MM.1S (cell line): ENCODE measurements around the gene TBC1D8.

ENCODE experiments used
- DNase-seq: peaks from one replicate; pipeline ENCODE4 v3.0.0-alpha.2; 2015
- H2AFZ ChIP-seq: fragments of 300-600 bp; sonication (generic); 2 replicates; pipeline ENCODE4 v1.6.0; 2016; ENCODE audit warnings: antibody characterized with exemption, low read length
- H3F3A ChIP-seq: fragments of 300-600 bp; sonication (generic); 2 replicates; pipeline ENCODE4 v1.6.1; 2016; ENCODE audit warnings: mild to moderate bottlenecking, antibody characterized with exemption, low read length, moderate library complexity, mixed read lengths; ENCODE audit not compliant: insufficient read depth
- H3K27ac ChIP-seq: fragments of 300-600 bp; sonication (generic); 2 replicates; pipeline ENCODE4 v1.5.1; 2016; ENCODE audit warnings: mild to moderate bottlenecking, low read length
- H3K27me3 ChIP-seq: fragments of 300-600 bp; sonication (generic); replicated peaks from 2 replicates; pipeline ENCODE4 v1.6.0; 2016; ENCODE audit warnings: low read length; ENCODE audit not compliant: insufficient read depth
- H3K36me3 ChIP-seq: fragments of 300-600 bp; sonication (generic); replicated peaks from 2 replicates; pipeline ENCODE4 v1.6.1; 2016; ENCODE audit warnings: mild to moderate bottlenecking, low read length, mixed read lengths; ENCODE audit not compliant: insufficient read depth
- H3K4me1 ChIP-seq: fragments of 300-600 bp; sonication (generic); 2 replicates; pipeline ENCODE4 v1.6.1; 2016; ENCODE audit warnings: low read length, mixed read lengths
- H3K4me2 ChIP-seq: fragments of 300-600 bp; sonication (generic); 2 replicates; pipeline ENCODE4 v1.6.0; 2016; ENCODE audit warnings: low read depth, low read length
- H3K4me3 ChIP-seq: fragments of 300-600 bp; sonication (generic); 2 replicates; pipeline ENCODE4 v1.5.1; 2016; ENCODE audit warnings: low read length, mixed read lengths
- H3K79me2 ChIP-seq: fragments of 300-600 bp; sonication (generic); 2 replicates; pipeline ENCODE4 v1.6.1; 2016; ENCODE audit warnings: mixed run types, low read length, mixed read lengths
- H3K9ac ChIP-seq: fragments of 300-600 bp; sonication (generic); 2 replicates; pipeline ENCODE4 v1.6.1; 2016; ENCODE audit warnings: low read length, mixed read lengths
- H3K9me2 ChIP-seq: fragments of 300-600 bp; sonication (generic); replicated peaks from 2 replicates; pipeline ENCODE4 v1.6.1; 2016; ENCODE audit warnings: mild to moderate bottlenecking, low read length, mixed read lengths; ENCODE audit not compliant: insufficient read depth
- H3K9me3 ChIP-seq: fragments of 300-600 bp; sonication (generic); replicated peaks from 2 replicates; pipeline ENCODE4 v1.6.1; 2016; ENCODE audit warnings: mild to moderate bottlenecking, low read length, mixed read lengths; ENCODE audit not compliant: insufficient read depth
- H4K20me1 ChIP-seq: fragments of 300-600 bp; sonication (generic); 2 replicates; pipeline ENCODE4 v1.6.1; 2016; ENCODE audit warnings: mild to moderate bottlenecking, low read length, moderate library complexity, mixed read lengths; ENCODE audit not compliant: insufficient read depth
- EZH2 ChIP-seq: fragments of 300-600 bp; sonication (generic); optimal IDR thresholded peaks from 2 replicates; pipeline ENCODE3; 2017; ENCODE audit warnings: low read depth, mild to moderate bottlenecking, antibody characterized with exemption, low read length, mixed read lengths
- EZH2phosphoT487 ChIP-seq: fragments of 300-600 bp; sonication (generic); IDR thresholded peaks from 2 replicates; pipeline ENCODE4 v1.6.1; 2018; ENCODE audit warnings: antibody characterized with exemption, low read length
- TF ChIP-seq, protein P1 (sequence below): fragments of 300-600 bp; sonication (generic); IDR thresholded peaks from 2 replicates; pipeline ENCODE4 v1.5.1; 2016; ENCODE audit warnings: antibody characterized with exemption, low read length, mixed read lengths

Gene TBC1D8

DNA sequence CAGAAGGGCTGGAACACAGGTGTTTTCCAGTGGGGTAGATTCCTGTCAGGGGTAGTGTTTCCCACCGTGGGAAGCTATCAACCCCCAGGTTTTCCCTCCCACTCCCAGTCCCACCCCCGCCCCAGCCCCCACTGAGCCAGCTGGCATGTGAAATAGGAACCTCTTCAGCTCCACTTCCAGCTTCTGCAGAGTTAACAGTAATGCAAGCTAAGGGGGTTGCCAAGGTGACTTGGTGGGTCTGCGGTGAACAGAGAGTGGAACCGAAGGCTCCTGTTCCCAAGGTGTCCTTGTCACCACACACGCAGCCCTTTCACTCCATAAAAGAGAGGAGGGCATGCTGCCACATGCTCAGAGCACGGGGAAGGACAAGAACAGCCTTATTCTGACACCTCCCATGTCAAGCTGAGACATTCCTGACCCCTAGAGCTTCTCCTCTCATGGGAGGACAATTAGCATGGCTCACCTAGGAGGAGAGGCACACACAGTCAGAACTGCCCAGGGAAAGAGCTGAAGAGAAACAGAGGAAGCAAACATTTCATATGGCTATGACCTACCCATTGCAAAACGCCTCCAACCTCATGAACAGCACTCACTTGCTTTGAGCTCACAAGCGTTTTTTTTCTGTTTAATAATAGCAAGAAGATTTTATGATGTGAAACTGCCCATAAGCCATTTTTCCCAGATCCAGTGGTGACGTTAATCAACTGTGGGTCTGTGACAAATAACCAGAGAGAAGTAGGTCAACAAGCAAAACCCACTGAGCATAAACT, 39.8 kb upstream of the TBC1D8 start:
- no peak for TF ChIP-seq EZH2
- no peak for TF ChIP-seq EZH2phosphoT487
- TF ChIP-seq, protein P1, sequence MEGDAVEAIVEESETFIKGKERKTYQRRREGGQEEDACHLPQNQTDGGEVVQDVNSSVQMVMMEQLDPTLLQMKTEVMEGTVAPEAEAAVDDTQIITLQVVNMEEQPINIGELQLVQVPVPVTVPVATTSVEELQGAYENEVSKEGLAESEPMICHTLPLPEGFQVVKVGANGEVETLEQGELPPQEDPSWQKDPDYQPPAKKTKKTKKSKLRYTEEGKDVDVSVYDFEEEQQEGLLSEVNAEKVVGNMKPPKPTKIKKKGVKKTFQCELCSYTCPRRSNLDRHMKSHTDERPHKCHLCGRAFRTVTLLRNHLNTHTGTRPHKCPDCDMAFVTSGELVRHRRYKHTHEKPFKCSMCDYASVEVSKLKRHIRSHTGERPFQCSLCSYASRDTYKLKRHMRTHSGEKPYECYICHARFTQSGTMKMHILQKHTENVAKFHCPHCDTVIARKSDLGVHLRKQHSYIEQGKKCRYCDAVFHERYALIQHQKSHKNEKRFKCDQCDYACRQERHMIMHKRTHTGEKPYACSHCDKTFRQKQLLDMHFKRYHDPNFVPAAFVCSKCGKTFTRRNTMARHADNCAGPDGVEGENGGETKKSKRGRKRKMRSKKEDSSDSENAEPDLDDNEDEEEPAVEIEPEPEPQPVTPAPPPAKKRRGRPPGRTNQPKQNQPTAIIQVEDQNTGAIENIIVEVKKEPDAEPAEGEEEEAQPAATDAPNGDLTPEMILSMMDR = no peak
- Histone ChIP-seq H3K4me2 (no peak overlapping the region), H3K9me2 (no peaks in the 10 kb centered on the region), H3K9ac (no peak overlapping the region), H3K36me3 (no peaks in the 10 kb centered on the region), H3K27me3 (no peaks in the 10 kb centered on the region), H3K27ac (no peak overlapping the region), H3K4me3 (no peak overlapping the region), H4K20me1 (no peaks in the 10 kb centered on the region), H3K79me2 (no peaks in the 10 kb centered on the region), H3K4me1 (no peaks in the 10 kb centered on the region), H3F3A (no peaks in the 10 kb centered on the region), H2AFZ (no peak overlapping the region), H3K9me3 (no peaks in the 10 kb centered on the region)
- DNase-seq = no peak

DNA sequence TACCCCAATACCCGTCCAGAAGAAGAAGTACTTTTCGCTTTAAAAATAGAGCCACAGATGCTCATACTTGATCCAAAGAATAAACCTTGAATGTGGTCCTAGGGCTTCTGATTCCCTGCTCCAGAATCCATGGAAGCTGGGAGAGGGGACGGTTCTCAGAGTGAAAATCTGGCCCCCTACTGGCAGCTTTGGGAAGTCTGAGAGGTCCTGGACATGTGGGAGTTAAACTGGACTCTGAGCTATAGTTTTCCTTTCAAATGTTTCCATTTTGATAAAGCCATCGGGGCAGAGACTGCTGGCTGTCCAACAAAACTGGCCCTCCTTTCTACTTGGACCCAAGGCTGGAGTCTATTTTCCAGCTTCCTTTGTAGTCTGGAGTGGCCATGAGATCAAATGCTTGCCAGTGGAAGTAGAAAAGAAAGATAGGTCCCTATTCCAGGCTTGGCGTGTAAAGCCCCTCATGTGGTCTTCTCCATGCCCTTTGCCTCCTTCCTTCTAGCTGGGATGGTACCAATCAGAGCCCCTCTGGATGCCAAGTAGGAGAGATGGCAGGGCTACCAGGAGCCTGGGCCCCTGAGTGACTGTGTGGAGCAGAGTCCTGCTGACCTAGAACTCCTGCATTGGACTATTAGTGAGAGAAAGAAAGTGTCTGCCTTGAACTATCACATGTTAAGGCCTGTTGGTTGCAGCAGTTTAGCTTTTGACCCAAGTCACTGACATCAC, 37.7 kb upstream of the TBC1D8 start:
- no peaks in the 10 kb centered on the region for H3K36me3 ChIP-seq
- H3K4me2 ChIP-seq = no peak overlapping the region
- no peak overlapping the region for H3K27ac ChIP-seq
- TF ChIP-seq, protein P1 = peak; percentile 33
- TF ChIP-seq EZH2phosphoT487 = no peak
- no peak for TF ChIP-seq EZH2
- H3K9me2 ChIP-seq = no peaks in the 10 kb centered on the region
- H3K9ac ChIP-seq = no peak overlapping the region
- H3F3A ChIP-seq = no peaks in the 10 kb centered on the region; the same call in 1 of the 2 replicates
- H2AFZ ChIP-seq = no peak overlapping the region
- no peak for DNase-seq
- H3K27me3 ChIP-seq = no peaks in the 10 kb centered on the region
- H3K4me1 ChIP-seq = peaks cover 5% of the 10 kb centered on the region; the same call in 1 of the 2 replicates
- H3K9me3 ChIP-seq = no peaks in the 10 kb centered on the region
- H3K4me3 ChIP-seq = no peak overlapping the region
- no peaks in the 10 kb centered on the region for H3K79me2 ChIP-seq
- no peaks in the 10 kb centered on the region for H4K20me1 ChIP-seq

GRCh38 chr2:101187131-101187530, 35.9 kb upstream of the TBC1D8 start:
- Histone ChIP-seq H3K9me3 (no peaks in the 10 kb centered on the region), H3K9me2 (no peaks in the 10 kb centered on the region), H3K4me2 (no peak overlapping the region), H3K27ac (no peak overlapping the region), H3K4me1 (peaks cover 5% of the 10 kb centered on the region; the same call in 1 of the 2 replicates), H3K9ac (no peak overlapping the region), H2AFZ (no peak overlapping the region), H3K27me3 (no peaks in the 10 kb centered on the region), H3K79me2 (no peaks in the 10 kb centered on the region), H4K20me1 (no peaks in the 10 kb centered on the region), H3K36me3 (no peaks in the 10 kb centered on the region), H3K4me3 (no peak overlapping the region), H3F3A (no peaks in the 10 kb centered on the region; the same call in 1 of the 2 replicates)
- no peak for DNase-seq
- TF ChIP-seq EZH2 (no peak), EZH2phosphoT487 (no peak)
- TF ChIP-seq, protein P1 = no peak
